ENCODE data around the gene PTCSC3. TPM values are rescaled to one million over a fixed set of nuclear protein-coding genes. Genes with fewer than 3 reads are reported as not detected.

Gene PTCSC3
- total and polyA plus RNA-seq, 8 donors = 1.5 to 4.6 (median 2.6) TPM; not detected in 1

GRCh38 chr14:36167431-36167830 is 9.1 kb downstream of the PTCSC3 start:
- Histone ChIP-seq H3K4me3 (no peak overlapping the region), H3K36me3 (no peaks in the 10 kb centered on the region), H3K27me3 (no peaks in the 10 kb centered on the region), H3K9me3 (no peaks in the 10 kb centered on the region), H3K27ac (no peak overlapping the region), H3K4me1 (no peaks in the 10 kb centered on the region)
- ATAC-seq (no peak), DNase-seq (no peak)
- no peak for TF ChIP-seq CTCF (IDR thresholded peaks at IDR 0.05)
- intact Hi-C loops (cut with DNase I) = no loop called here

GRCh38 chr14:36163451-36163850 is 13.1 kb downstream of the PTCSC3 start:
- DNase-seq = no peak
- TF ChIP-seq CTCF (IDR thresholded peaks at IDR 0.05) = no peak
- H3K4me3 ChIP-seq = no peak overlapping the region
- no peaks in the 10 kb centered on the region for H3K27me3 ChIP-seq
- intact Hi-C loops (cut with DNase I) = no loop called here
- H3K27ac ChIP-seq = no peak overlapping the region
- no peaks in the 10 kb centered on the region for H3K36me3 ChIP-seq
- no peaks in the 10 kb centered on the region for H3K4me1 ChIP-seq
- no peak for ATAC-seq
- no peaks in the 10 kb centered on the region for H3K9me3 ChIP-seq

- no peak for TF ChIP-seq CTCF (IDR thresholded peaks at IDR 0.05)
- Histone ChIP-seq H3K4me3 (no peak overlapping the region), H3K27ac (no peak overlapping the region), H3K36me3 (no peaks in the 10 kb centered on the region), H3K27me3 (no peaks in the 10 kb centered on the region), H3K4me1 (no peaks in the 10 kb centered on the region), H3K9me3 (no peaks in the 10 kb centered on the region)
- intact Hi-C loops (cut with DNase I) = no loop called here
- no peak for ATAC-seq
- DNase-seq = no peak
Observed at GRCh38 chr14:36162267-36162666, 14.3 kb downstream of the PTCSC3 start.

- Histone ChIP-seq H3K4me1 (no peaks in the 10 kb centered on the region), H3K4me3 (no peak overlapping the region), H3K27me3 (no peaks in the 10 kb centered on the region), H3K27ac (no peak overlapping the region), H3K9me3 (no peaks in the 10 kb centered on the region), H3K36me3 (no peaks in the 10 kb centered on the region)
- ATAC-seq = no peak
- DNase-seq = no peak
- intact Hi-C loops (cut with DNase I) = no loop called here
- no peak for TF ChIP-seq CTCF (IDR thresholded peaks at IDR 0.05)
Observed at GRCh38 chr14:36161776-36162175, 14.7 kb downstream of the PTCSC3 start.

- Histone ChIP-seq H3K27ac (no peak overlapping the region), H3K4me1 (no peaks in the 10 kb centered on the region), H3K27me3 (no peaks in the 10 kb centered on the region), H3K9me3 (peaks cover 0 to 27% of the 10 kb centered on the region in 2 donors), H3K36me3 (no peaks in the 10 kb centered on the region), H3K4me3 (no peak overlapping the region)
- TF ChIP-seq CTCF (IDR thresholded peaks at IDR 0.05) = no peak
- DNase-seq (no peak), ATAC-seq (no peak)
- intact Hi-C loops (cut with DNase I) = no loop called here
Observed at GRCh38 chr14:36151335-36151734, 25.2 kb downstream of the PTCSC3 start.

Measured in left lung (tissue), 10 donors.